Esophagus squamous epithelium (tissue), 4 donors: ENCODE data around the gene ITGA6.

ENCODE experiments used
- POLR2A ChIP-seq, 4 donors: fragments of 450-650 bp; IDR thresholded peaks; one replicate each; pipeline ENCODE4 v1.6.1; 2017; ENCODE audit warnings: antibody characterized with exemption in 4 of 4, mild to moderate bottlenecking in 4 of 4, moderate library complexity in 3 of 4
- TF ChIP-seq, protein P1 (sequence below), 6 experiments: fragments of 450-650 bp in 4 of 6; fragments of 200-600 bp in 2 of 6; sonication (generic) in 2 of 6; IDR thresholded peaks; one replicate each; pipeline ENCODE4 v1.5.1; 2016 to 2019; ENCODE audit warnings: antibody characterized with exemption in 6 of 6, mild to moderate bottlenecking in 4 of 6, moderate library complexity in 4 of 6

- TF ChIP-seq, protein P1, sequence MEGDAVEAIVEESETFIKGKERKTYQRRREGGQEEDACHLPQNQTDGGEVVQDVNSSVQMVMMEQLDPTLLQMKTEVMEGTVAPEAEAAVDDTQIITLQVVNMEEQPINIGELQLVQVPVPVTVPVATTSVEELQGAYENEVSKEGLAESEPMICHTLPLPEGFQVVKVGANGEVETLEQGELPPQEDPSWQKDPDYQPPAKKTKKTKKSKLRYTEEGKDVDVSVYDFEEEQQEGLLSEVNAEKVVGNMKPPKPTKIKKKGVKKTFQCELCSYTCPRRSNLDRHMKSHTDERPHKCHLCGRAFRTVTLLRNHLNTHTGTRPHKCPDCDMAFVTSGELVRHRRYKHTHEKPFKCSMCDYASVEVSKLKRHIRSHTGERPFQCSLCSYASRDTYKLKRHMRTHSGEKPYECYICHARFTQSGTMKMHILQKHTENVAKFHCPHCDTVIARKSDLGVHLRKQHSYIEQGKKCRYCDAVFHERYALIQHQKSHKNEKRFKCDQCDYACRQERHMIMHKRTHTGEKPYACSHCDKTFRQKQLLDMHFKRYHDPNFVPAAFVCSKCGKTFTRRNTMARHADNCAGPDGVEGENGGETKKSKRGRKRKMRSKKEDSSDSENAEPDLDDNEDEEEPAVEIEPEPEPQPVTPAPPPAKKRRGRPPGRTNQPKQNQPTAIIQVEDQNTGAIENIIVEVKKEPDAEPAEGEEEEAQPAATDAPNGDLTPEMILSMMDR (IDR thresholded peaks at IDR 0.05) = no peak
- no peak for TF ChIP-seq POLR2A (IDR thresholded peaks at IDR 0.05)
These were observed 53.2 kb downstream of the ITGA6 start for GRCh38 chr2:172480301-172481218.
